GM18870 (cell line): ENCODE measurements around the gene CDH6.
"Not testable (repeated sequence)": the region's sequence is repeated elsewhere in the genome, so short reads cannot be mapped to it uniquely, and the experiment has no call there.

Experiments
- ATAC-seq: cut with Tn5 transposase; IDR thresholded peaks from one replicate; pipeline ENCODE4 v1.9.1; 2021; ENCODE audit warnings: moderate library complexity; ENCODE audit not compliant: unreplicated experiment

Gene CDH6

DNA sequence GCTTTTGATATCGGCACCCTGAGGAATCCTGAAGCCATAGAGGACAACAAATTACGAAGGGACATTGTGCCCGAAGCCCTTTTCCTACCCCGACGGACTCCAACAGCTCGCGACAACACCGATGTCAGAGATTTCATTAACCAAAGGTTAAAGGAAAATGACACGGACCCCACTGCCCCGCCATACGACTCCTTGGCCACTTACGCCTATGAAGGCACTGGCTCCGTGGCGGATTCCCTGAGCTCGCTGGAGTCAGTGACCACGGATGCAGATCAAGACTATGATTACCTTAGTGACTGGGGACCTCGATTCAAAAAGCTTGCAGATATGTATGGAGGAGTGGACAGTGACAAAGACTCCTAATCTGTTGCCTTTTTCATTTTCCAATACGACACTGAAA, 129.5 kb downstream of the CDH6 start:
- ATAC-seq: no peak

DNA sequence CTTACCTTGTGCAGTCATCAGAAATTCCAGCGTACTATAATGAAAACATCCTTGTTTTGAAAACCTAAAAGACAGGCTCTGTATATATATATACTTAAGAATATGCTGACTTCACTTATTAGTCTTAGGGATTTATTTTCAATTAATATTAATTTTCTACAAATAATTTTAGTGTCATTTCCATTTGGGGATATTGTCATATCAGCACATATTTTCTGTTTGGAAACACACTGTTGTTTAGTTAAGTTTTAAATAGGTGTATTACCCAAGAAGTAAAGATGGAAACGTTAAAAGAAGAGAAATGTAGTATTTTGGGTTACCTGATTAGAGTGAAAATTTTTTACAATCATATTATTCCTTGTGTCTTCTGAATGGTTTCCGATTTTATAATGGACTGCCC, 131.4 kb downstream of the CDH6 start:
- no peak for ATAC-seq

DNA sequence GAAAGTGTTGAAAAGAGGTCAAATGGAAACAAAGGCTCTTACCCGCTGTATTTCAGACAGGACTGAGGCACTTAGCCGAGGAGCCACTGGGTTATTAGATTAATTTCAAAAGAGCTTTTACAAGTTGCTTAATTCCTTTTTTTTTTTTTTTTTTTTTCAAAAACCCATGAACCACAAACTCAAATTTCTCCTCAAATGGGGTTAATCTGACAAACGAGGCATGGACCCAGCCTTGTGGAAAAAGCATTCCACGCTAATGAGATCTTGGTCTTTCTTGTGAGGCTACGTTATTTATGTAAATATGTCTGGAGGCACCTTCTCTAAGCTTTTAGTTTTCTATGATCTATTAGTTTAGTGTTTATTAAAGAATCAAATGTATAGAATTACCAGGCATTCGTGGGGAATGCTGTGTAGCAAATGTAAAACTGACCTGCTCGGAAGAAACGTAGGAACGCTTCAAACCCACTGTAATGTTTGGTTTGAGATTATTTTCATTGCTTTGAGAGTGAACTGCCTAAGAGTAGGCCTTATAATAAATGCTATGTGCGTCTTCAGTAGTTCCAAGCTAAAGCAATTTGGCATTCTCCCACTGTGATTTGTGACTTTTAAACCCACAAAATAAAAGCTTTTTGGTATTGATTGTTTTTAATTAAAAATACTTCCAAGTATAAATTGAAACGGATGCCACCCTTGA, 134.7 kb downstream of the CDH6 start:
- no peak for ATAC-seq

DNA sequence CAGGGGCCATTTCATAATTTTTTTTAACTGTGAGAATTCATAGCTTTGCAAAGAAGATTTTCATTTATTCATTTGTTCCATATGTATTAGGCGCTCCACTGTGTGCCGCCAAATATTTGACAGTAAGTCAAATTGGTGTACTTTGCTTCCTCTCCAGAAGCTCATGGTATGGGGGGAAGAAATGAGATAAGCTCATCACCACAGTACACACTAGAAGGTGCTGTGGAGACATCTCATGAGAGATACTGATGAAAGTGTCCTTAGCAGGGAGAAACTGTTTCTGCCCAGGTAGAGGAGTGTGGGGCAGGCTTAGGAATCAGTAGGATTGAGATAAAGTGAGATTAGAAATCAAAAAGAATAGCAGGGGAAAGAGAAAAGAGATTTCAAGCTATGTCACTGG, 136.2 kb downstream of the CDH6 start:
- ATAC-seq: no peak

- no peak for ATAC-seq
Observed at GRCh38 chr5:31332160-31332559, 138.7 kb downstream of the CDH6 start.

DNA sequence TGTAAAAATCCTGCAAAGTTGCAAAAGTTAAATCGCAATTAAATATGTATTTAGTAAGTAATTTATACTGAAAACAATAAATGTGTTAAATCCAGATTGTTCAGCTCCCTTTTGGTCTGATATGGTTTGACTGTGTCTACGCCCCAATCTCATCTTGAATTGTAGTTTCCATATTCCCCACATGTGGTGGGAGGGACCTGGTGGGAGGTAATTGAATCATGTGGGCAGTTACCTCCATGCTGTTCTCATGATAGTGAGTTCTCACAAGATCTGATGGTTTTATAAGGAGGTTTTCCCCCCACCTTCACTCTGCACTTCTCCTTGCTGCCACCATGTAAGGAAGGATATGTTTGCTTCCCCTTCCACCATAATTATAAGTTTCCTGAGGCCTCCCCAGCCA, 140.0 kb downstream of the CDH6 start:
- no peak for ATAC-seq

GRCh38 chr5:31334061-31334860, 140.8 kb downstream of the CDH6 start:
- no peak for ATAC-seq

DNA sequence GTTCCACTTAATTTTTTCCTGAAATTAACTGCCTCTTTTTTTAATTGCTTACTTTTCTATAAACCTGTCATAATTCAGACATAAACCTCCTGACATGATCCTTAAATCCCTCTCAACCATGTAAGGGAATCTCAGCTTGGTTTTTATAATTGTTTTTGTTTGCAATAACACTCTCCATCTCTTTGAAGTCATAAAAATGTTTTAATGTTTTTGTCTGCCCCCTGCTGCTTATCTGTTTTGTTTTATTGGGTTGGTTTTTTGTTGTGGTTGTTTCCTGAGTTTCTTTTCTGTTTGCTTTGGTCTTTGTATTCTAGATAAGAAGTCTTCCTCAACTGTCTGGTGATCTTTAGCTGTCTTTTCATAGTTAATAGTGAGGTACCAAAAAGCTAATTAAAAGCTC, 142.0 kb downstream of the CDH6 start:
- ATAC-seq: no peak

DNA sequence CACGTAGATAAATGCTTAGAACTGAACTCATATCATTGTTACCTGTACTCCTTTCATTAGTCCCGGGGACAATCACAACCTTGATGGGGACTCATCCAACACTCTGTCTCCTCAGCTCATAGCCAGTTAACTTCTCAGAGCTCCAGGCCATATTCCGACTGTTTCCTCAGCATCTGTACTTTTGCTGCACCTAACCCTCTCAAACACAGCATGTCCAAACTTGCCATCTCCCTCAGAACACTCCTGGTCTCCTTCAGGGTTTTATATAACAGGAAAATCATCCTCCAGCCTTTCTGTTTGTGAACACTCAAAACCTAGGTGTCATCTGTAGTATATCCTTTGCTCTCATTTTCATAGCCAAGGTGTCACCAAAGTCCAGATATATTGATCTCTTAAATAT, 150.5 kb downstream of the CDH6 start:
- no peak for ATAC-seq

GRCh38 chr5:31346896-31347551, 153.5 kb downstream of the CDH6 start:
- ATAC-seq: no peak

- no peak for ATAC-seq
Observed at GRCh38 chr5:31347552-31347905, 154.0 kb downstream of the CDH6 start.

DNA sequence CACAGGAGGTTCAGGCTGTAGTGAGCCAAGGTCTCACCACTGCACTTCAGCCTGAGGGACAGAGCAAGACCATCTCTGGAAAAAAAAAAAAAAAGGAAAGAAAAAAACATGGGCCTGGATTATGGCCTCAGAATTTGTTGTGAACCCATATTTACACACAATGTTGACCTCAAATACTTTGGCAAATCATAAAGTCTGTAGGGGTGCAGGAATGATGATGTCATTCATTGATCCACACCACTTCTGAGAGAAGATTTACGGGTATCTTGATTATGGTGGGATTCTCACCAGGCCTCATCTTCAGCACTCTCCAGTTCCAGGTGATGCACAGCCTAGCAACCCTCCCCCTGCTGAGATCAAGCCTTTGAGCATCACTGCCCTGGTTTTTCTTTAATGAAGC, 156.9 kb downstream of the CDH6 start:
- no peak for ATAC-seq

DNA sequence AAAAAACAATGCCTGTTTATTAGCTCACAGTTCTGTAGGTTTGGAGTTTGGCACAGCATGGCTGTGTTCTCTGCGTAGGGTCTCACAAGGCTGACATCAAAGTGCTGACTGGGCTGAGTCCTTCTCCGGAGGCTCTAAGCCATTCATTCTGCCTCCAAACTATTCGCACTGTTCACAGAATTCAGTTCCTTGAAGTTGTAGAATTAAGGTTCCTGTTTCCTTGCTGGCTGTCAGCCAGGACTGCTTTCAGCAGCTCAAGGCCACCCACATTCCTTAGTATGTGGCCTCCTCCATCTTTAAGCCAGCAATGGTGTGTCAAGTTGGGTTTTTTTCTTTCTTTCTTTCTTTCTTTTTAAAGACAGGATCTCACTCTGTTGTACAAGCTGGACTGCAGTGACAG, 161.9 kb downstream of the CDH6 start:
- ATAC-seq: no peak

DNA sequence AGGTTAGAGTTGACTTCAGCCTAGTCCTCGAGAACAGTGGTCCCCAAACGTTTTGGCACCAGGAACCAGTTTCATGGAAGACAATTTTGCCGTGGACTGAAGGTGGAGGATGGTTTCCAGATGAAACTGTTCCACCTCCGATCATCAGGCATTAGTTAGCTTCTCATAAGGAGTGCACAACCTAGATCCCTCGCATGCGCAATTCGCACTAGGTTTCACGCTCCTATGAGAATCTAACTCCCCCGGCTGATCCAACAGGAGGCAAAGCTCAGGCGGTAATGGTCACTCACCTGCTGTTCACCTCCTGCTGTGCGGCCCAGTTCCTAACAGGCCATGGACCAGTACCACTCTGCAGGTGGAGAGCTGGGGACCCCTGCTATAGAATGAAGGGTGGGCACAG, 163.6 kb downstream of the CDH6 start:
- ATAC-seq: no peak

DNA sequence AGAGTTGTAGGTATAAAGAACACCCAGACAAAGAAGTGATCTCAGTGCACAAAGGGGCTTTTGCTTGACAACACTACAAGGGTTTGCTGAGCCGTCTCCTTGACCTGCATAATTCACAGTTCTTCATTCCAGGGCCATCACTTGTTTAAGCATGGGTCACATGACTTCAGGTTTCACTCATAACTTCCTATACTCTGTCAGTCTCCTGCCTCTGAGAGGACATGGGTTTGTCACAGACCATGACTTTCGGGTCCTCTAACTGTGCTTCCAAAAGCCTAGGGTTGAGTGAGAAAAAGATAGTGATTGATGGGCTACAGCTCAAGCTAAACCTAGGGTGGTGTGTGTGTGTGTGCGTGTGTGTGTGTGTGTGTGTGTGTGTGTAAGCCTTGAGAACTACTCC, 166.4 kb downstream of the CDH6 start:
- no peak for ATAC-seq

DNA sequence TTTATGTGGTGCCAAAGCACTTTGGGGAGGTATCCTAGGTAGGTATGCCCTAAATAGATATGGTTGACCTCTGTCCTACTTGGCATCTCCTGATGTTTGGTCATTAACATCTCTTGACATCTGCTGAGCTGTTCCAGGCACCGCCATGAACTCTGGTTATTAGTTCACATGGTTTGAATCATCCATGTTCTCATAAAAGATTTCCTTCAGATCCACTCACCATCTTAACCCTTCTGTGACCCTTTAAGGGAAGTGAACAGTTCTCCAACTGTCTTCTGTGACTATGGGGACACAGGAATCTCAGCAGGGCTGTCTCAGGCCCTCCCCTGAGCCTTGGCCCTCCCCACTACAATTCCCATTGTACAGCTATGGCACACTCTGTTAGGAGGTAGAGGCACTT, 167.7 kb downstream of the CDH6 start:
- no peak for ATAC-seq

DNA sequence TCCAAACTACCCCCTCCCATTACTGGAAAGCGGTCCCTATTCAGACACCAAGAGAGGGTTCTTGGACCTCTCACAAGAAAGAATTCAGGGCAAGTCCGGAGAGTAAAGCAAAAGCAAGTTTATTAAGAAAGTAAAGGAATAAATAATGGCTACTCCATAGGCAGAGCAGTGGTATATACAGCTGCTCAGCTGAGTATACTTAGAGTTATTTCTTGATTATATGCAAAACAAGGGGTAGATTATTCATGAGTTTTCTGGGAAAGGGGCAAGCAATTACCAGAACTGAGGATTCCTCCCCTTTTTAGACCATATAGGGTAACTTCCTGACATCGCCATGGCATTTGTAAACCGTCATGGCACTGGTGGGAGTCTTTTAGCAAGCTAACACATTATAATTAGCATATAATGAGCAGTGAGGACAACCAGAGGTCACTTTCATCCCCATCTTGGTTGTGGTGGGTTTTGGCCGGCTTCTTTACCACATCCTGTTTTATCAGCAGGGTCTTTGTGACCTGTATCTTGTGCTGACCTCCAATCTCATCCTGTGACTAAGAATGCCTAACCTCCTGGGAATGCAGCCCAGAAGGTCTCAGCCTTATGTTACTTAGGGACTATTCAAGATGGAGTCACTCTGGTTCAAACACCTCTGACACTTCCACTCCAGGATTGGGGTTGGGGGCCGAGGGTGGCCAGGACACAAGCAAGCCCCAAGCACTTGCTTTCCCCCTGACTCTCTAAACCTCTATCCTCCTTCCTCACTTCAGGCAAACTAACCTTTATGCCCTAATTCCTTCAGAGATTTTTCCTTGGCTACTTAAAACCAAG, 168.4 kb downstream of the CDH6 start:
- ATAC-seq: not testable (repeated sequence)

- no peak for ATAC-seq
Observed at GRCh38 chr5:31362529-31362900, 169.0 kb downstream of the CDH6 start.

- no peak for ATAC-seq
Observed at GRCh38 chr5:31362931-31363568, 169.6 kb downstream of the CDH6 start.

GRCh38 chr5:31364881-31365636, 171.6 kb downstream of the CDH6 start:
- no peak for ATAC-seq
